Measurements from ENCODE around the gene ZBTB48. TPM values are rescaled to one million over a fixed set of nuclear protein-coding genes. Genes with fewer than 3 reads are reported as not detected.
A peak's percentile ranks its signal among the peaks of the same experiment; 100 is the strongest.

ZBTB48 gene
- total and polyA plus RNA-seq, 12 donors, result 6.8 to 245 (median 31.2) TPM

GRCh38 chr1:6588893-6589520 is 9.2 kb downstream of the ZBTB48 start:
- Histone ChIP-seq H3K27me3 (no peaks in the 10 kb centered on the region), H3K4me3 (no peak overlapping the region), H3K9me3 (replicated peaks in 1 of 3) (no peaks in the 10 kb centered on the region), H3K27ac (peak overlapping the region in 2 of 5 donors; percentile 26 to 41), H3K4me1 (replicated peaks in 1 of 2) (peaks cover 12 to 32% of the 10 kb centered on the region in 2 donors), H3K36me3 (replicated peaks in 1 of 2) (peaks cover 0 to 56% of the 10 kb centered on the region in 2 donors)
- TF ChIP-seq, protein P1, sequence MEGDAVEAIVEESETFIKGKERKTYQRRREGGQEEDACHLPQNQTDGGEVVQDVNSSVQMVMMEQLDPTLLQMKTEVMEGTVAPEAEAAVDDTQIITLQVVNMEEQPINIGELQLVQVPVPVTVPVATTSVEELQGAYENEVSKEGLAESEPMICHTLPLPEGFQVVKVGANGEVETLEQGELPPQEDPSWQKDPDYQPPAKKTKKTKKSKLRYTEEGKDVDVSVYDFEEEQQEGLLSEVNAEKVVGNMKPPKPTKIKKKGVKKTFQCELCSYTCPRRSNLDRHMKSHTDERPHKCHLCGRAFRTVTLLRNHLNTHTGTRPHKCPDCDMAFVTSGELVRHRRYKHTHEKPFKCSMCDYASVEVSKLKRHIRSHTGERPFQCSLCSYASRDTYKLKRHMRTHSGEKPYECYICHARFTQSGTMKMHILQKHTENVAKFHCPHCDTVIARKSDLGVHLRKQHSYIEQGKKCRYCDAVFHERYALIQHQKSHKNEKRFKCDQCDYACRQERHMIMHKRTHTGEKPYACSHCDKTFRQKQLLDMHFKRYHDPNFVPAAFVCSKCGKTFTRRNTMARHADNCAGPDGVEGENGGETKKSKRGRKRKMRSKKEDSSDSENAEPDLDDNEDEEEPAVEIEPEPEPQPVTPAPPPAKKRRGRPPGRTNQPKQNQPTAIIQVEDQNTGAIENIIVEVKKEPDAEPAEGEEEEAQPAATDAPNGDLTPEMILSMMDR (IDR thresholded peaks at IDR 0.05), result no peak
- no peak for TF ChIP-seq POLR2A (IDR thresholded peaks at IDR 0.05)
- no peak for DNase-seq
- WGBS, 4 donors, result 70 to 79% (median 75%) methylated on average over 11 to 24 of the region's 24 CpGs
- intact Hi-C loops (cut with DNase I), result no loop called here

DNA sequence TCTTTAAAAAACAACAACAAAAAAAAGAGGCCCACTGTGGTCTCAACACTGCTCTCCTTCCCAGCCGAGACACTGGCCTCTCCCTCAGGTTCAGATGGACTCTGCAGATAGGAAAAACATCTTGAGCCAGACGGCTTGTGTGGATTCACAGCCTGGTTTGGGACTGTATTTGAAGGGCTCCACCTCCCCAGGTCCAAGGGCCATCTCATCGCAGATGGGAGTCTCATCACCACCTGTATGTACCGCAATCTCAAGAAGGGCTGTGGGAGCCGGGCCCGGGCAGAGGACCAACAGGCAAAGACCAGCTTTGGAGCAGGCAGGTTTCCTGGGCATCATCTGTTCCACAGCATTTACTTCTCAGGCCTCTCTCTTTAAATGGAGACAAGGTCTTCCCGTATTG is 10.3 kb downstream of the ZBTB48 start:
- peaks cover 12 to 32% of the 10 kb centered on the region in 2 donors for H3K4me1 ChIP-seq (replicated peaks in 1 of 2)
- no peak overlapping the region for H3K4me3 ChIP-seq
- no peaks in the 10 kb centered on the region for H3K9me3 ChIP-seq (replicated peaks in 1 of 3)
- intact Hi-C loops (cut with DNase I), result no loop called here
- TF ChIP-seq, protein P1 (IDR thresholded peaks at IDR 0.05), result no peak
- no peak for TF ChIP-seq POLR2A (IDR thresholded peaks at IDR 0.05)
- H3K36me3 ChIP-seq (replicated peaks in 1 of 2), result peaks cover 0 to 66% of the 10 kb centered on the region in 2 donors
- H3K27me3 ChIP-seq, result no peaks in the 10 kb centered on the region
- 86 to 95% (median 89%) methylated on average over 6 to 7 of the region's 7 CpGs for WGBS, 4 donors
- H3K27ac ChIP-seq, result no peak overlapping the region
- DNase-seq, result no peak

DNA sequence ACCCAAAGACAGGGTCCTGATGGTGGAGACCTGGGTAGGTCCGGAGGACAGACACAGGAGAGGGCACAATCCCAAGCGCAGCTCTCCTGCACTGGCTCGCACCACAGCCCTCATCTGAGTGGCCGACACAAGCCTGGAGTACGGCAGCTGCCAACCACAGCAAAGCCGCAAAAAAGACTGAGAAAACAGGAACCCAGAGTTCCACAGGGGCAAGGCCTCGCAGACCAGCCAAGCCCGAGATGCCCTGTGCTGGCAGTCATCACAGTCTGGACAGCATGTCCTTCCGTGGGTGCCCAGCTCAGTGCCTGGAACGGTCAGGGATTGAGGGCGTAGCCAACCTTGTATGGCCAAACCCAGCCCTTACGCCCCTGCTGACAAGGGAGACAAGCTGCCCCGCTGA is 11.4 kb downstream of the ZBTB48 start:
- Histone ChIP-seq H3K27ac (no peak overlapping the region), H3K4me3 (no peak overlapping the region), H3K27me3 (no peaks in the 10 kb centered on the region), H3K36me3 (replicated peaks in 1 of 2) (peaks cover 0 to 78% of the 10 kb centered on the region in 2 donors), H3K9me3 (replicated peaks in 1 of 3) (no peaks in the 10 kb centered on the region), H3K4me1 (replicated peaks in 1 of 2) (peaks cover 12 to 32% of the 10 kb centered on the region in 2 donors)
- TF ChIP-seq, protein P1 (IDR thresholded peaks at IDR 0.05), result no peak
- no peak for TF ChIP-seq POLR2A (IDR thresholded peaks at IDR 0.05)
- intact Hi-C loops (cut with DNase I), result no loop called here
- 69 to 77% (median 72%) methylated on average over 7 to 13 of the region's 13 CpGs for WGBS, 4 donors
- peak in 1 of 7 donors; percentile 59 for DNase-seq

- Histone ChIP-seq H3K36me3 (replicated peaks in 1 of 2) (peaks cover 0 to 82% of the 10 kb centered on the region in 2 donors), H3K27ac (no peak overlapping the region)
Observed at GRCh38 chr1:6591644-6592043, 11.8 kb downstream of the ZBTB48 start.

More at GRCh38 chr1:6591644-6592043, 11.8 kb downstream of the ZBTB48 start:
- DNase-seq, result peak in 1 of 7 donors; percentile 45
- WGBS, 4 donors, result 71 to 83% (median 76%) methylated on average over 1 to 6 of the region's 6 CpGs
- no peak overlapping the region for H3K4me3 ChIP-seq
- H3K4me1 ChIP-seq (replicated peaks in 1 of 2), result peaks cover 12 to 31% of the 10 kb centered on the region in 2 donors
- intact Hi-C loops (cut with DNase I), result no loop called here
- no peaks in the 10 kb centered on the region for H3K9me3 ChIP-seq (replicated peaks in 1 of 3)
- TF ChIP-seq POLR2A (IDR thresholded peaks at IDR 0.05), result no peak
- TF ChIP-seq, protein P1 (IDR thresholded peaks at IDR 0.05), result no peak
- no peaks in the 10 kb centered on the region for H3K27me3 ChIP-seq

All from adrenal gland (tissue), 12 donors.